ENCODE results near the gene UMOD.

- no peak for TF ChIP-seq MYC (IDR thresholded peaks at IDR 0.05; ENCODE audit: low read depth, low read length)
- no peak for TF ChIP-seq FOS (IDR thresholded peaks at IDR 0.05; ENCODE audit: borderline replicate concordance, insufficient read depth, low read length)
- TF ChIP-seq, protein P1, sequence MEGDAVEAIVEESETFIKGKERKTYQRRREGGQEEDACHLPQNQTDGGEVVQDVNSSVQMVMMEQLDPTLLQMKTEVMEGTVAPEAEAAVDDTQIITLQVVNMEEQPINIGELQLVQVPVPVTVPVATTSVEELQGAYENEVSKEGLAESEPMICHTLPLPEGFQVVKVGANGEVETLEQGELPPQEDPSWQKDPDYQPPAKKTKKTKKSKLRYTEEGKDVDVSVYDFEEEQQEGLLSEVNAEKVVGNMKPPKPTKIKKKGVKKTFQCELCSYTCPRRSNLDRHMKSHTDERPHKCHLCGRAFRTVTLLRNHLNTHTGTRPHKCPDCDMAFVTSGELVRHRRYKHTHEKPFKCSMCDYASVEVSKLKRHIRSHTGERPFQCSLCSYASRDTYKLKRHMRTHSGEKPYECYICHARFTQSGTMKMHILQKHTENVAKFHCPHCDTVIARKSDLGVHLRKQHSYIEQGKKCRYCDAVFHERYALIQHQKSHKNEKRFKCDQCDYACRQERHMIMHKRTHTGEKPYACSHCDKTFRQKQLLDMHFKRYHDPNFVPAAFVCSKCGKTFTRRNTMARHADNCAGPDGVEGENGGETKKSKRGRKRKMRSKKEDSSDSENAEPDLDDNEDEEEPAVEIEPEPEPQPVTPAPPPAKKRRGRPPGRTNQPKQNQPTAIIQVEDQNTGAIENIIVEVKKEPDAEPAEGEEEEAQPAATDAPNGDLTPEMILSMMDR (IDR thresholded peaks at IDR 0.05; ENCODE audit: extremely low read depth in 1 of 2, insufficient read depth in 1 of 2, low read depth in 1 of 2, low read length in 2 of 2): no peak
- TF ChIP-seq MAX (IDR thresholded peaks at IDR 0.05; ENCODE audit: insufficient read depth, insufficient read length): no peak
- TF ChIP-seq EZH2 (IDR thresholded peaks at IDR 0.05; ENCODE audit: borderline replicate concordance, low read depth, low read length, severe bottlenecking): no peak
- TF ChIP-seq POLR2AphosphoS5 (IDR thresholded peaks at IDR 0.05; ENCODE audit: insufficient read depth, low read depth, low read length): no peak
These were observed 37.9 kb downstream of the UMOD start for GRCh38 chr16:20314575-20314974.
